HG03460 (cell line): ENCODE data around the gene HDGFL2.

Experiments
- ATAC-seq: cut with Tn5 transposase; IDR thresholded peaks from one replicate; pipeline ENCODE4 v1.9.1; 2021; ENCODE audit not compliant: unreplicated experiment

HDGFL2 gene

DNA sequence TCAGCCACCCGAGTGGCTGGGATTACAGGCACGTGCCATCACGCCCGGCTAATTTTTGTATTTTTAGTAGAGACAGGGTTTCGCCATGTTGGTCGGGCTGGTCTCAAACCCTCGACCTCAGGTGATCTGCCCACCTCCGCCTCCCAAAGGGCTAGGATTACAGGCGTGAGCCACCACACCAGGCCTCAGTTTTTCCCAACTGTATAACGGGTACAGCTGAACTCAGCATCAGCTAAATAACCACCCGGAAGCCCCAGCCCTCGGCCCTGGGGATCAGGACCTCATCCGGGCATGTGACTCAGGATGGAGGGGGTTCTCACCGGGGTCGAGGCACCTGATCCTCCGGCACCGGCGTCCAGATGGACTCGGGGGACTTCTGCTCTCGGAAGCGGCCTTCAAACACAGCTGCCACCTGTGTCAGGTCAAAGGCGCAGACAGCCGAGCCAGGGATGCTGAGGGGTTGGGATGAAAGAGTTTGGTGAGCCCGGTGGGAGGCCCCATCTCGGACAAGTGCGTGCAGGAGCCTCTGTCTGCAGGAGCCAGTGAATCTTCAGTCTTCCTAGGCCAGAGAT is 78.5 kb downstream of the HDGFL2 start:
- no peak for ATAC-seq
